HepG2 (cell line): ENCODE measurements around the gene TSPAN9. TPM values are rescaled to one million over a fixed set of nuclear protein-coding genes. Genes with fewer than 3 reads are reported as not detected.

ENCODE experiments used
- ATAC-seq: fragments of 200-7000 bp; cut with Tn5 transposase; 3 replicates; pipeline ENCODE4 v1.9.1; 2020; ENCODE audit warnings: mild to moderate bottlenecking, moderate library complexity
- BruUV-seq: library from RNA; stranded (reverse); fragments of 400-500 nt; replicated peaks from 2 replicates; lab custom pipeline; 2021; lab: Mats Ljungman, UMichigan
- CTCF ChIA-PET: fragments of 300-600 bp; formaldehyde crosslinking; extraction: SDS; loops from one replicate; lab custom pipeline; 2021; ENCODE audit warnings: low total read pairs, inconsistent platforms, low intra/inter-chr PET ratio; lab: Yijun Ruan, JAX
- POLR2A ChIA-PET: fragments of 350-600 bp; sonication (Branson Sonifier 250); formaldehyde crosslinking; loops from one replicate; lab custom pipeline; 2020; ENCODE audit warnings: antibody characterized with exemption, inconsistent platforms; lab: Yijun Ruan, JAX
- DNase-seq: peaks from one replicate; pipeline ENCODE4 v3.0.0-alpha.2; 2015; ENCODE audit warnings: low spot score
- FAIRE-seq: peaks from 3 replicates; lab custom pipeline; 2011; peaks lifted over from hg19 to GRCh38; lab: Jason Lieb, UNC
- H2AFZ ChIP-seq: one replicate; pipeline ENCODE4 v1.6.1; 2011; ENCODE audit warnings: low read length, inconsistent platforms
- H3K27ac ChIP-seq: fragments of 300-600 bp; 3 replicates; pipeline ENCODE4 v1.8.0; 2011; ENCODE audit warnings: mixed run types, mild to moderate bottlenecking, mixed read lengths, low read length, inconsistent platforms; ENCODE audit not compliant: insufficient read depth; ENCODE audit errors: extremely low read length
- H3K27me3 ChIP-seq, 2 experiments: fragments of 200-600 bp in 1 of 2; 2 replicates in 1 of 2; 3 replicates in 1 of 2; pipeline versions ENCODE4 v1.6.0 to v1.8.0; 2011; ENCODE audit warnings: low read length in 2 of 2, mild to moderate bottlenecking in 2 of 2, moderate library complexity in 2 of 2, inconsistent platforms in 1 of 2; ENCODE audit not compliant: insufficient read depth in 2 of 2, control insufficient read depth in 1 of 2
- H3K36me3 ChIP-seq, 2 experiments: fragments of 200-600 bp in 1 of 2; replicated peaks in 1 of 2; 2 replicates in 1 of 2; 3 replicates in 1 of 2; pipeline versions ENCODE4 v1.5.1 to v1.8.0; 2011; ENCODE audit warnings: low read length in 2 of 2, inconsistent platforms in 1 of 2; ENCODE audit not compliant: insufficient read depth in 2 of 2, control insufficient read depth in 1 of 2
- H3K4me1 ChIP-seq: 2 replicates; pipeline ENCODE4 v1.5.1; 2012; ENCODE audit warnings: low read length, inconsistent platforms; ENCODE audit not compliant: insufficient read depth
- H3K4me2 ChIP-seq: 2 replicates; pipeline ENCODE4 v1.6.0; 2011; ENCODE audit warnings: low read depth, low read length, inconsistent platforms
- H3K4me3 ChIP-seq, 3 experiments: fragments of 200-600 bp in 1 of 3; sonication (generic), shearing (Covaris generic) in 1 of 3; replicated peaks in 1 of 3; 2 replicates each; pipeline ENCODE4 v1.5.1; 2011 to 2016; ENCODE audit warnings: low read length in 3 of 3, inconsistent platforms in 2 of 3, low read depth in 2 of 3, mild to moderate bottlenecking in 2 of 3, control low read depth in 1 of 3, mixed read lengths in 1 of 3; ENCODE audit not compliant: insufficient read depth in 1 of 3
- H3K79me2 ChIP-seq: one replicate; pipeline ENCODE4 v1.6.1; 2011; ENCODE audit warnings: low read length, inconsistent platforms; ENCODE audit not compliant: insufficient read depth
- H3K9ac ChIP-seq: 2 replicates; pipeline ENCODE4 v1.6.0; 2011; ENCODE audit warnings: mild to moderate bottlenecking, low read depth, low read length, inconsistent platforms; ENCODE audit not compliant: insufficient read depth
- H3K9me3 ChIP-seq: 2 replicates; pipeline ENCODE4 v1.5.1; 2012; ENCODE audit warnings: mild to moderate bottlenecking, low read length
- H4K20me1 ChIP-seq: 2 replicates; pipeline ENCODE4 v1.6.0; 2011; ENCODE audit warnings: inconsistent platforms, mild to moderate bottlenecking, low read length, moderate library complexity; ENCODE audit not compliant: insufficient read depth
- IKZF4 ChIP-seq: sonication (generic); formaldehyde crosslinking; IDR thresholded peaks from 2 replicates; pipeline ENCODE4 v1.5.1; 2020; ENCODE audit warnings: borderline replicate concordance, mild to moderate bottlenecking, low read depth, missing genetic modification reagents; ENCODE audit errors: not compliant biosample characterization
- KAT8 ChIP-seq: IDR thresholded peaks from 2 replicates; pipeline ENCODE4 v1.6.1; 2016; ENCODE audit warnings: missing genetic modification reagents, missing compliant biosample characterization
- MEF2D ChIP-seq: sonication (generic); formaldehyde crosslinking; IDR thresholded peaks from 2 replicates; pipeline ENCODE4 v1.5.1; 2020; ENCODE audit warnings: mild to moderate bottlenecking, missing genetic modification reagents
- PHF8 ChIP-seq: sonication (generic); formaldehyde crosslinking; IDR thresholded peaks from 2 replicates; pipeline ENCODE4 v1.5.0; 2020; ENCODE audit warnings: missing genetic modification reagents
- ZBTB33 ChIP-seq: sonication (generic); formaldehyde crosslinking; IDR thresholded peaks from 2 replicates; pipeline ENCODE4 v1.4.0; 2020; ENCODE audit warnings: missing genetic modification reagents
- ZFP1 ChIP-seq: IDR thresholded peaks from 2 replicates; pipeline ENCODE4 v1.6.1; 2016
- ZFP82 ChIP-seq: sonication (generic); formaldehyde crosslinking; IDR thresholded peaks from 2 replicates; pipeline ENCODE4 v1.5.1; 2020; ENCODE audit warnings: mild to moderate bottlenecking, missing genetic modification reagents, borderline replicate concordance
- ZNF101 ChIP-seq: sonication (generic); formaldehyde crosslinking; IDR thresholded peaks from 2 replicates; pipeline ENCODE4 v1.4.0; 2020; ENCODE audit warnings: mild to moderate bottlenecking, low read depth, missing genetic modification reagents, borderline replicate concordance
- ZNF747 ChIP-seq: sonication (generic); formaldehyde crosslinking; IDR thresholded peaks from 2 replicates; pipeline ENCODE4 v1.8.1; 2023; ENCODE audit warnings: missing genetic modification reagents, mild to moderate bottlenecking, borderline replicate concordance
- ZSCAN30 ChIP-seq: sonication (generic); formaldehyde crosslinking; IDR thresholded peaks from 2 replicates; pipeline ENCODE4 v1.5.0; 2020; ENCODE audit warnings: mild to moderate bottlenecking, missing genetic modification reagents
- WGBS: methylation state at CpG from one replicate; pipeline ENCODE4 v1.1.6; 2017; ENCODE audit warnings: low lambda C conversion rate; 5-methylcytosine and 5-hydroxymethylcytosine counted together
- in situ Hi-C: cut with HindIII; loops from 2 replicates; pipeline ENCODE4 v1.10.0; 2017; ENCODE audit warnings: low pct_unique_long_range_greater_than_20kb; ENCODE audit not compliant: extremely low pct_ligation_motif_present
- intact Hi-C: fragments of 100-400 bp; cut with micrococcal nuclease; formaldehyde crosslinking; loops from one replicate; pipeline ENCODE4 v1.10.0; 2022; ENCODE audit not compliant: unreplicated experiment
- polyA plus RNA-seq, 8 experiments: library from polyadenylated mRNA; depleted of rRNA in 3 of 8; stranded (reverse) in 7 of 8; unstranded in 1 of 8; fragments of >200 nt; fragmentation: Illumina TruSeq in 4 of 8; extraction: Trizol in 4 of 8; gene quantifications; 2 replicates each; pipeline versions ENCODE4 v1.2.1 to v1.2.3, GENCODE V29; 2011 to 2016; ENCODE audit warnings: low read depth in 4 of 8, missing spikeins in 1 of 8, mixed read lengths in 1 of 8; ENCODE audit not compliant: insufficient read depth in 1 of 8
- total RNA-seq, 5 experiments: library from RNA; depleted of rRNA; stranded (reverse); fragments of >200 nt; fragmentation: Illumina TruSeq; extraction: Trizol; gene quantifications; 2 replicates each; pipeline ENCODE4 v1.2.3, GENCODE V29; 2016; ENCODE audit warnings: low read depth in 1 of 5
- TF ChIP-seq, protein P1 (sequence below): sonication (generic); formaldehyde crosslinking; conservative IDR thresholded peaks from 2 replicates; pipeline ENCODE4 v1.4.0; 2020; ENCODE audit warnings: missing genetic modification reagents

Gene TSPAN9
- total and polyA plus RNA-seq, 2 of the 13 experiments (the other 11 are each of a cell fraction or from before 2014, with no cell fraction given) = 18.1 to 42.3 TPM

DNA sequence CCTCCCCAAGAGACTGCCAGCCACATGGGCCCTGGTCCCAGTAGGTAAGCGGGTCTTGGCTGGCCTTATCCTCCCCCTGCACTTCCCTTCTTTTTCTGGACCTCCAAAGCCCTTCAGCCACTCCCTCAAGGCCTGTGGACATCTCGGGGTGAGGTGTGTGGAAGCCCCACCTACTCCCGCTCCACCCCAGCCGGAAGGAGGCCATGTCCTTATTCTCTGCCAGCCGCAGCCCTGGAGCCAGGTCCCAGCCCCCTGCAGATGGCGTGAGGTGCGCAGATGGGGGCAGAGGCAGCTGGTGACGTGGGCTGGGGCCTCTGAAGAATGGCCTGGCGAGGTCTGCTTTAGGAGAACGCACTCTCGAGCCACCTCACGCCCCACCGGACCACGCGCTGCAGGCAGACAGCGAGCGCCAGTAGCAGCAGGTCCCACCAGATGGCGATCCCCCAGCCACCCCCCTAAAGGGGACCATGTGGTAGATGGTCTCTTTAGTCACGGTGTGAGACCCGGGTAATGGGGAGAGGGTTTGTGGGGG is 167.1 kb downstream of the TSPAN9 start:
- TF ChIP-seq ZFP82 (CRISPR knock-in tag) (no peak), PHF8 (CRISPR knock-in tag) (no peak), KAT8 (CRISPR knock-in tag) (no peak)

GRCh38 chr12:3246253-3246652 is 169.1 kb downstream of the TSPAN9 start:
- CTCF ChIA-PET = no interaction called here
- peaks cover 10% of the 10 kb centered on the region for H3K4me1 ChIP-seq
- H3K27me3 ChIP-seq = no peaks in the 10 kb centered on the region

More for the DNA sequence above, 167.1 kb downstream of the TSPAN9 start:
- Histone ChIP-seq H3K9me3 (no peaks in the 10 kb centered on the region), H3K36me3 (no peaks in the 10 kb centered on the region), H3K4me3 (no peak overlapping the region), H3K4me1 (peaks cover 25% of the 10 kb centered on the region), H3K79me2 (no peaks in the 10 kb centered on the region), H3K27ac (no peak overlapping the region), H4K20me1 (peaks cover 7% of the 10 kb centered on the region; the same call in 1 of the 2 replicates), H3K4me2 (no peak overlapping the region), H3K27me3 (no peaks in the 10 kb centered on the region), H2AFZ (no peak overlapping the region), H3K9ac (no peak overlapping the region)
- ChIA-PET POLR2A (no interaction called here), CTCF (no interaction called here)
- ATAC-seq = no peak
- in situ Hi-C loops (no loop called here), intact Hi-C loops (loop anchor here (1.0 kb wide), 1 partner anchor 9 kb away; no protein-coding TSS in a partner anchor)
- BruUV-seq = no TSS peak
- FAIRE-seq = no peak
- no peak for DNase-seq
- 94% methylated on average over 4 of the region's 20 CpGs for WGBS

More at GRCh38 chr12:3246253-3246652, 169.1 kb downstream of the TSPAN9 start:
- POLR2A ChIA-PET = no interaction called here
- no peaks in the 10 kb centered on the region for H3K79me2 ChIP-seq
- ATAC-seq (no peak), DNase-seq (no peak), FAIRE-seq (no peak)
- H3K9ac ChIP-seq = no peak overlapping the region
- H3K4me2 ChIP-seq = no peak overlapping the region
- H3K4me3 ChIP-seq = no peak overlapping the region
- peaks cover 7% of the 10 kb centered on the region; the same call in 1 of the 2 replicates for H4K20me1 ChIP-seq
- TF ChIP-seq ZBTB33 (CRISPR knock-in tag) (no peak), ZFP1 (CRISPR knock-in tag) (no peak), ZNF747 (CRISPR knock-in tag) (no peak), ZNF101 (CRISPR knock-in tag) (no peak), MEF2D (CRISPR knock-in tag) (no peak), IKZF4 (CRISPR knock-in tag) (no peak), ZSCAN30 (no peak)
- TF ChIP-seq, protein P1, sequence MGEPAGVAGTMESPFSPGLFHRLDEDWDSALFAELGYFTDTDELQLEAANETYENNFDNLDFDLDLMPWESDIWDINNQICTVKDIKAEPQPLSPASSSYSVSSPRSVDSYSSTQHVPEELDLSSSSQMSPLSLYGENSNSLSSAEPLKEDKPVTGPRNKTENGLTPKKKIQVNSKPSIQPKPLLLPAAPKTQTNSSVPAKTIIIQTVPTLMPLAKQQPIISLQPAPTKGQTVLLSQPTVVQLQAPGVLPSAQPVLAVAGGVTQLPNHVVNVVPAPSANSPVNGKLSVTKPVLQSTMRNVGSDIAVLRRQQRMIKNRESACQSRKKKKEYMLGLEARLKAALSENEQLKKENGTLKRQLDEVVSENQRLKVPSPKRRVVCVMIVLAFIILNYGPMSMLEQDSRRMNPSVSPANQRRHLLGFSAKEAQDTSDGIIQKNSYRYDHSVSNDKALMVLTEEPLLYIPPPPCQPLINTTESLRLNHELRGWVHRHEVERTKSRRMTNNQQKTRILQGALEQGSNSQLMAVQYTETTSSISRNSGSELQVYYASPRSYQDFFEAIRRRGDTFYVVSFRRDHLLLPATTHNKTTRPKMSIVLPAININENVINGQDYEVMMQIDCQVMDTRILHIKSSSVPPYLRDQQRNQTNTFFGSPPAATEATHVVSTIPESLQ = no peak
- H3K9me3 ChIP-seq = no peaks in the 10 kb centered on the region
- H3K27ac ChIP-seq = no peak overlapping the region
- WGBS = 91% methylated on average over 4 of the region's 4 CpGs
- intact Hi-C loops (no loop called here), in situ Hi-C loops (no loop called here)
- BruUV-seq = no TSS peak
- no peak overlapping the region for H2AFZ ChIP-seq
- peaks cover 0 to 2% of the 10 kb centered on the region in 2 experiments; a peak in 1 of 5 replicates for H3K36me3 ChIP-seq
